ENCODE results near the gene VWA3A.

VWA3A gene

GRCh38 chr16:22206013-22206841, 113.9 kb downstream of the VWA3A start, which contains the start of gene EEF2K:
TSS of gene EEF2K (plus strand) at chr16:22206278. CDS start at chr16:22225730, 19,452 bp downstream.
- FAIRE-seq = no peak
